HepG2 (cell line): Measurements from ENCODE around the gene WNT7B.

Experiments used
- ELF1 ChIP-seq: sonication (generic); formaldehyde crosslinking; IDR thresholded peaks from 2 replicates; pipeline ENCODE4 v1.4.0; 2020; ENCODE audit warnings: missing genetic modification reagents
- EP300 ChIP-seq, 3 experiments: sonication (generic) in 1 of 3; formaldehyde crosslinking in 1 of 3; IDR thresholded peaks; 2 replicates each; pipeline versions ENCODE4 v1.5.1 to v1.6.1; 2011 to 2020; ENCODE audit warnings: low read depth in 2 of 3, low read length in 2 of 3, borderline replicate concordance in 1 of 3, improper control_type of control experiment in 1 of 3, mild to moderate bottlenecking in 1 of 3, missing genetic modification reagents in 1 of 3, moderate library complexity in 1 of 3
- FIP1L1 ChIP-seq: fragments of 200-400 bp; formaldehyde crosslinking; IDR thresholded peaks from 2 replicates; pipeline ENCODE4 v1.6.1; 2018; ENCODE audit warnings: low read depth, mild to moderate bottlenecking, low read length, moderate library complexity, borderline replicate concordance; ENCODE audit not compliant: insufficient read depth
- MBNL3 ChIP-seq: fragments of 250-450 bp; sonication (Bioruptor Pico); conservative IDR thresholded peaks from 2 replicates; pipeline ENCODE4 v1.8.0; 2022; ENCODE audit warnings: mild to moderate bottlenecking, inconsistent platforms
- POLR2A ChIP-seq, 2 experiments: IDR thresholded peaks; 2 replicates each; pipeline ENCODE4 v1.6.1; 2011; ENCODE audit warnings: low read depth in 2 of 2, low read length in 2 of 2, mild to moderate bottlenecking in 1 of 2, moderate library complexity in 1 of 2; ENCODE audit not compliant: insufficient read depth in 1 of 2
- ZMYM2 ChIP-seq: sonication (generic); formaldehyde crosslinking; IDR thresholded peaks from 2 replicates; pipeline ENCODE4 v1.8.0; 2022; ENCODE audit warnings: mild to moderate bottlenecking, missing genetic modification reagents
- ZNF138 ChIP-seq: sonication (generic); formaldehyde crosslinking; IDR thresholded peaks from 2 replicates; pipeline ENCODE4 v1.5.0; 2020; ENCODE audit warnings: mild to moderate bottlenecking, low read depth, missing genetic modification reagents
- ZNF3 ChIP-seq: IDR thresholded peaks from 2 replicates; pipeline ENCODE4 v1.7.0; 2017; ENCODE audit warnings: inconsistent platforms
- TF ChIP-seq, protein P1 (sequence below): sonication (generic); formaldehyde crosslinking; IDR thresholded peaks from 2 replicates; pipeline ENCODE4 v1.5.0; 2020; ENCODE audit warnings: mild to moderate bottlenecking, missing genetic modification reagents, moderate library complexity
- TF ChIP-seq, protein P2 (sequence below): sonication (generic); formaldehyde crosslinking; IDR thresholded peaks from 2 replicates; pipeline ENCODE4 v1.8.1; 2023; ENCODE audit warnings: missing genetic modification reagents, inconsistent platforms, borderline replicate concordance
- TF ChIP-seq, protein P3 (sequence below): sonication (generic); formaldehyde crosslinking; IDR thresholded peaks from 2 replicates; pipeline ENCODE4 v1.5.0; 2020; ENCODE audit warnings: missing genetic modification reagents, mild to moderate bottlenecking, borderline replicate concordance

DNA sequence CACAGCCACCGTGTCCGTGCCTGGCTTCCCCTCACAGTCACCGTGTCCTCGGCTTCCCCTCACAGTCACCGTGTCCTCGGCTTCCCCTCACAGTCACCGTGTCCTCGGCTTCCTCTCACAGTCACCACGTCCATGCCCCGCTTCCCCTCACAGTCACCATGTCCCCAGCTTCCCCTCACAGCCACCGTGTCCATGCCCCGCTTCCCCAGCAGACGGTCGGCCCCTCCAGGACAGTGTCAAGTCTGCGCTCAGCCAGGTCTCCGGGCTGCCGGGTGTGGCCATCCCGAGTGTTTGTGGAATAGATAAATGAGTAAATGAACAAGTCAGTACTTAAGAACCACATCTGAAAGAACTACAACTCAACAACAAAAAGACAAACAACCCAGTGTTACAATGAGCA lies 23.8 kb downstream of the WNT7B start:
- TF ChIP-seq, protein P1, sequence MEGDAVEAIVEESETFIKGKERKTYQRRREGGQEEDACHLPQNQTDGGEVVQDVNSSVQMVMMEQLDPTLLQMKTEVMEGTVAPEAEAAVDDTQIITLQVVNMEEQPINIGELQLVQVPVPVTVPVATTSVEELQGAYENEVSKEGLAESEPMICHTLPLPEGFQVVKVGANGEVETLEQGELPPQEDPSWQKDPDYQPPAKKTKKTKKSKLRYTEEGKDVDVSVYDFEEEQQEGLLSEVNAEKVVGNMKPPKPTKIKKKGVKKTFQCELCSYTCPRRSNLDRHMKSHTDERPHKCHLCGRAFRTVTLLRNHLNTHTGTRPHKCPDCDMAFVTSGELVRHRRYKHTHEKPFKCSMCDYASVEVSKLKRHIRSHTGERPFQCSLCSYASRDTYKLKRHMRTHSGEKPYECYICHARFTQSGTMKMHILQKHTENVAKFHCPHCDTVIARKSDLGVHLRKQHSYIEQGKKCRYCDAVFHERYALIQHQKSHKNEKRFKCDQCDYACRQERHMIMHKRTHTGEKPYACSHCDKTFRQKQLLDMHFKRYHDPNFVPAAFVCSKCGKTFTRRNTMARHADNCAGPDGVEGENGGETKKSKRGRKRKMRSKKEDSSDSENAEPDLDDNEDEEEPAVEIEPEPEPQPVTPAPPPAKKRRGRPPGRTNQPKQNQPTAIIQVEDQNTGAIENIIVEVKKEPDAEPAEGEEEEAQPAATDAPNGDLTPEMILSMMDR (CRISPR knock-in tag) = no peak
- TF ChIP-seq, protein P2, sequence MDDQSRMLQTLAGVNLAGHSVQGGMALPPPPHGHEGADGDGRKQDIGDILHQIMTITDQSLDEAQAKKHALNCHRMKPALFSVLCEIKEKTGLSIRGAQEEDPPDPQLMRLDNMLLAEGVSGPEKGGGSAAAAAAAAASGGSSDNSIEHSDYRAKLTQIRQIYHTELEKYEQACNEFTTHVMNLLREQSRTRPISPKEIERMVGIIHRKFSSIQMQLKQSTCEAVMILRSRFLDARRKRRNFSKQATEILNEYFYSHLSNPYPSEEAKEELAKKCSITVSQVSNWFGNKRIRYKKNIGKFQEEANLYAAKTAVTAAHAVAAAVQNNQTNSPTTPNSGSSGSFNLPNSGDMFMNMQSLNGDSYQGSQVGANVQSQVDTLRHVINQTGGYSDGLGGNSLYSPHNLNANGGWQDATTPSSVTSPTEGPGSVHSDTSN = no peak
- TF ChIP-seq ZNF138 (CRISPR knock-in tag) (no peak), POLR2A (IDR thresholded peaks at IDR 0.05; ENCODE audit: insufficient read depth in 1 of 2, low read depth in 2 of 2, low read length in 2 of 2) (no peak), ZMYM2 (CRISPR knock-in tag) (no peak), MBNL3 (CRISPR knock-in tag) (no peak), EP300 (IDR thresholded peaks at IDR 0.05; ENCODE audit: low read depth in 2 of 2, low read length in 2 of 2) (no peak), EP300 (CRISPR knock-in tag; IDR thresholded peaks at IDR 0.05; ENCODE audit: borderline replicate concordance) (no peak), FIP1L1 (no peak), ELF1 (CRISPR knock-in tag) (no peak), ZNF3 (no peak)
- TF ChIP-seq, protein P3, sequence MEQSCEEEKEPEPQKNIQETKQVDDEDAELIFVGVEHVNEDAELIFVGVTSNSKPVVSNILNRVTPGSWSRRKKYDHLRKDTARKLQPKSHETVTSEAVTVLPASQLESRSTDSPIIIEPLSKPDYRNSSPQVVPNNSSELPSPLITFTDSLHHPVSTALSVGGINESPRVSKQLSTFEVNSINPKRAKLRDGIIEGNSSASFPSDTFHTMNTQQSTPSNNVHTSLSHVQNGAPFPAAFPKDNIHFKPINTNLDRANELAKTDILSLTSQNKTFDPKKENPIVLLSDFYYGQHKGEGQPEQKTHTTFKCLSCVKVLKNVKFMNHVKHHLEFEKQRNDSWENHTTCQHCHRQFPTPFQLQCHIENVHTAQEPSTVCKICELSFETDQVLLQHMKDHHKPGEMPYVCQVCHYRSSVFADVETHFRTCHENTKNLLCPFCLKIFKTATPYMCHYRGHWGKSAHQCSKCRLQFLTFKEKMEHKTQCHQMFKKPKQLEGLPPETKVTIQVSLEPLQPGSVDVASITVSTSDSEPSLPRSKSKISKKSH (CRISPR knock-in tag) = no peak
